ENCODE measurements around the gene AK5.

The AK5 gene

DNA sequence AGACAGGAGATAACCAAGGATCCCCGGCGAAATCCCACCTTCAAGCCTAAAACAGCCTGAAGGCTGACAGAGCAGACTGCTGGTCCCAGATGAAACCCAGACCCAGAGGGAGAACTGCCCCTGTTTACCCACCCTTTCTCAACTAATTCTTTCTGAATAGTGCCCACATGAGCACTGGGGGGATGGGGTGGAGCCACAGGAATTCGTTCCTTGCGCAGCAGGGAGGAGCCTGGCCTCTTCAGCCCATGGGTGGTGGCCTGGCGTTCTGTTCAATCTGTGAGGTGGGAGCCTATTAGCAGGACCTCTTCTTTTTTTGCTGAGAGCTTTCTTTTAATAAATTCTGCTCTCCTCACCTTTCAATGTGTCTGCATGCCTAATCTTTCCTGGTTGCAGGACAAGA is 6.6 kb upstream of the AK5 start:
- TF ChIP-seq, protein P1, sequence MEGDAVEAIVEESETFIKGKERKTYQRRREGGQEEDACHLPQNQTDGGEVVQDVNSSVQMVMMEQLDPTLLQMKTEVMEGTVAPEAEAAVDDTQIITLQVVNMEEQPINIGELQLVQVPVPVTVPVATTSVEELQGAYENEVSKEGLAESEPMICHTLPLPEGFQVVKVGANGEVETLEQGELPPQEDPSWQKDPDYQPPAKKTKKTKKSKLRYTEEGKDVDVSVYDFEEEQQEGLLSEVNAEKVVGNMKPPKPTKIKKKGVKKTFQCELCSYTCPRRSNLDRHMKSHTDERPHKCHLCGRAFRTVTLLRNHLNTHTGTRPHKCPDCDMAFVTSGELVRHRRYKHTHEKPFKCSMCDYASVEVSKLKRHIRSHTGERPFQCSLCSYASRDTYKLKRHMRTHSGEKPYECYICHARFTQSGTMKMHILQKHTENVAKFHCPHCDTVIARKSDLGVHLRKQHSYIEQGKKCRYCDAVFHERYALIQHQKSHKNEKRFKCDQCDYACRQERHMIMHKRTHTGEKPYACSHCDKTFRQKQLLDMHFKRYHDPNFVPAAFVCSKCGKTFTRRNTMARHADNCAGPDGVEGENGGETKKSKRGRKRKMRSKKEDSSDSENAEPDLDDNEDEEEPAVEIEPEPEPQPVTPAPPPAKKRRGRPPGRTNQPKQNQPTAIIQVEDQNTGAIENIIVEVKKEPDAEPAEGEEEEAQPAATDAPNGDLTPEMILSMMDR (IDR thresholded peaks at IDR 0.05; ENCODE audit: insufficient read depth, low read depth, low read length, missing control alignments) = no peak
- H3K4me3 ChIP-seq (ENCODE audit: low read length) = no peak overlapping the region
- DNase-seq (ENCODE audit: low read depth) = no peak

DNA sequence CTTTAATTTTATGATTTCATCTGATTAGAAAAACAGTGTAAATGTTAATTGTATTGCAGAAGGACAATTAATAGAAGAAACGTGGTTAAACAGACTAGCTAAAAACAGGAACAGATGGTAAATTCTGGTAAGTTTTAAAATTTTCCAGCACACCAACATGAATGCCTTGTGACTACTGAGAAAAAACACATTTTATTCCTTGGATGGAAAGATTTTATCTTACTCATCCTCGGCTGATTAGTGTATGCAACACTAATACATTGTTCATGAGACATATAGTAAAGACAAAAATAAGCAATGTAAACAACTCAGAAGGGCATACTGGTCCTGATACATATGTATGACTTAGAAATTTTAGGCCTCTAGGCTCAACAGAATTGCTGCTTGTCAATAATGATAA is 4.9 kb upstream of the AK5 start:
- H3K4me3 ChIP-seq (ENCODE audit: low read length) = no peak overlapping the region
- DNase-seq (ENCODE audit: low read depth) = no peak
- TF ChIP-seq, protein P1 (IDR thresholded peaks at IDR 0.05; ENCODE audit: insufficient read depth, low read depth, low read length, missing control alignments) = no peak

DNA sequence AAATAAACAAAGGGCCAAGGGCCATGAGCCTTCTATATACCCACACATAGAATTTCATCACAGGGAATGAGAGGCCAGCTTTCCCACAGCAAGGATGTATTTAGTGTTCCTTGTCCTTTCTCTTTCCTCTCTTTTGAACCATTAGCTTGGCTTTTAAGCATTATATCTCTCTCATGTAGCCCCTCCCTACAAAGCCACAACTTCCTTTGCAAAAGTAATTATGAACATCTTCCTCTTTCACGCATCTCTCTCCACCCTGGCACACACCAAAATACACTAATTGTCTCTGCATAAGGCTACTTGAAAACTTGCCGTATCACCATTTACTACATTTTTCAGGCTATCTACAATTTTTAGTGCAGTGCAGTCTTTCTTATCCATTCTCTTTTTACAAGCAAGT is 1.9 kb upstream of the AK5 start:
- H3K4me3 ChIP-seq (ENCODE audit: low read length) = no peak overlapping the region
- DNase-seq (ENCODE audit: low read depth) = no peak
- TF ChIP-seq, protein P1 (IDR thresholded peaks at IDR 0.05; ENCODE audit: insufficient read depth, low read depth, low read length, missing control alignments) = no peak

DNA sequence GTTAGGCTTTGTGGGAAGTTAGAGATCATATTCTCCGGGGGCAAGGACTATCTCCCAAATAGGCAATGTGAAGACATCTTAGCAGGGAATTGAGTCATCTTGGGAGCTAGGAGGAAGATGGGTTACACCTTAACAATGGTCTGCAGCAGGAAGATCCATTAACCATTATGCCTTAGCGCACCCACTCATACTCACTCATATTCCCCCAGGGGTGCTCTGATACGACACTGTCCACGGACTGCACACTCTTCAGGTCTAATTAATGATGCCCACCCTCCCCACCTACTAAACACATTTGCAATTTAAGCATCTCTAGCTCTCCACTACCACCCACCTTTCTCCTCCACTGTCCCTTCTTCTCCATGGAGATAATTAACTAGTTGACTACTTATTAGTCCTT is 857 bp upstream of the AK5 start:
- TF ChIP-seq, protein P1 (IDR thresholded peaks at IDR 0.05; ENCODE audit: insufficient read depth, low read depth, low read length, missing control alignments) = no peak
- no peak for DNase-seq (ENCODE audit: low read depth)
- H3K4me3 ChIP-seq (ENCODE audit: low read length) = no peak overlapping the region

DNA sequence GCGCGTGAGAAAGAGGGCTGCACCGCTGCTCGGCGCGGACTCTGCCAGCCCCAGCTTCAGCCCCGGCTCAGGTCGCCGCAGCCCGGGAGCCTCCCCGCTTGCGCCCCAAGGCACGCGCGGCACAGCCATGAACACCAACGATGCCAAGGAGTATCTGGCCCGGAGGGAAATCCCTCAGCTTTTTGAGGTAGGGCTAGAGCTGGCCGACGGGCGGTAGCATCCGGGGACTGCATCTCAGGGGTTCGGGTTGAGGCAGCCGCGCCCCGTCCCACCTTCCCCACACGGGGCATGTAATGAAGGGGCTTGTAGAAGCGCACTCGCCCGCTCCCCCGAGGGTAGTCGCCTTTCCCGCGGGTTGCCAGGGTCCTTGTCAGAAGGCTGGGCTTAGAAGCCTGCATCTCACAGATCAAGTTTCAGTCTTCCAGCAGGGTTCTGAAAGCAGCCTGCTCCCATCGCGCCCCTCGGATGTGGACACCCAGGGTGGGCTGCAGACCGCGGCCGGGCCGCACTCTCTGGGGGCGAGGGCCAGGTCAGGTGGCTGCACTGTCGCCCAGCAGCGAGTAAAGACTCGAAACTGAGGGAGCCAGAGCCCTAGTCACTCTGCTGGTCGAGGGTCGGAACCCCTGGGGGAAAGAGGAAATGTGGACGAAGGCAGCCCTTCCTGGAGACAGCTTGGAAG is 507 bp downstream of the AK5 start:
- H3K4me3 ChIP-seq (ENCODE audit: low read length) = peak overlapping the region; percentile 32
- TF ChIP-seq, protein P1 (IDR thresholded peaks at IDR 0.05; ENCODE audit: insufficient read depth, low read depth, low read length, missing control alignments) = no peak
- no peak for DNase-seq (ENCODE audit: low read depth)

DNA sequence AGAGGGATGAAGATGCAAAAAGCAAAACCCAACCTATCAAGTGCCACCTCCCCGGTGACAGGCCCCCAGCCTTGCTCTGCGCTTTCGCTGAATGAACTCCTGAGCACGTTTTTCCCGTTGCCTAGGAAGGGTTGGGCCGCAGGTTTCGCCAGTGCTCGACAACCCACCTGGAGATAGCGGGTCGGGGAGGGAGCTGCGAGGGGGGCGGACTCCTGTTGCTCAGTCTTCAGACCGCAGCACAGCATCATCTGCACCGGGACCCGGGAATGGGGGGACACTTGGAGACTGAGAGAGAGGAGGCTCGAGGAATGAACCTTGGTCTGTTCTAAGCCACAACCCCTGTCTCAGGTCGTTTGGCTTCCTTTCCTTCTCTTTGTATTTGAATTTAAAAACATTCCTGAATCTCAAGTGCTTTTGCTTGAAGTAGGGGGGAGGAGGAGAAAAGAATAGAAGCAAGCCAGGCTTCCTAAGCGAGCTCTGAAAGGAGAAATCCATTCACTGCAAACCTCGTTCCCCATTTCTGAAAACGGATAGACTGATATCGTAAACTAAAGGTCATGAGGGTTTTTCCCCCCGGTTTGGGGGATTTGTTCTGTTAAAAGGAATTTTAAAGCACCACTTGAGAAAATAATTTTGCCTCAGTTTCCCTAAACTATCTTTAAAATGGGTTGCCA is 1.2 kb downstream of the AK5 start:
- DNase-seq (ENCODE audit: low read depth) = no peak
- no peak overlapping the region for H3K4me3 ChIP-seq (ENCODE audit: low read length)

More for the DNA sequence above, 1.2 kb downstream of the AK5 start:
- TF ChIP-seq, protein P1 (IDR thresholded peaks at IDR 0.05; ENCODE audit: insufficient read depth, low read depth, low read length, missing control alignments) = no peak

Data from epithelial cell of esophagus (primary cell).